DOHH2 (cell line): ENCODE results near the gene TPP1.

Source experiments
- H3F3A ChIP-seq: fragments of 200-600 bp; sonication (generic), shearing (Covaris generic); 2 replicates; pipeline ENCODE4 v1.6.0; 2016; ENCODE audit warnings: antibody characterized with exemption, mild to moderate bottlenecking; ENCODE audit not compliant: control insufficient read depth, insufficient read depth
- H3K27ac ChIP-seq: fragments of 200-600 bp; sonication (generic); 2 replicates; pipeline ENCODE4 v1.5.1; 2014; ENCODE audit warnings: low read depth, mild to moderate bottlenecking, low read length, moderate library complexity
- H3K27me3 ChIP-seq: fragments of 200-600 bp; sonication (generic); 2 replicates; pipeline ENCODE4 v1.6.1; 2014; ENCODE audit warnings: mild to moderate bottlenecking, low read length, mixed read lengths; ENCODE audit not compliant: control insufficient read depth
- H3K36me3 ChIP-seq: fragments of 200-600 bp; sonication (generic); 2 replicates; pipeline ENCODE4 v1.6.1; 2014; ENCODE audit warnings: mild to moderate bottlenecking, low read length, moderate library complexity, mixed read lengths; ENCODE audit not compliant: control insufficient read depth
- H3K4me1 ChIP-seq: fragments of 200-600 bp; sonication (generic); 2 replicates; pipeline ENCODE4 v1.6.1; 2014; ENCODE audit warnings: mild to moderate bottlenecking, low read length, mixed read lengths; ENCODE audit not compliant: control insufficient read depth
- H3K4me2 ChIP-seq: fragments of 200-600 bp; sonication (generic); 2 replicates; pipeline ENCODE4 v1.6.0; 2014; ENCODE audit warnings: mild to moderate bottlenecking, low read length, moderate library complexity
- H3K4me3 ChIP-seq: fragments of 200-600 bp; sonication (generic); 2 replicates; pipeline ENCODE4 v1.5.1; 2014; ENCODE audit warnings: mild to moderate bottlenecking, low read length, mixed read lengths
- H3K79me2 ChIP-seq: fragments of 200-600 bp; sonication (generic); 2 replicates; pipeline ENCODE4 v1.6.1; 2014; ENCODE audit warnings: mild to moderate bottlenecking, low read length, mixed read lengths; ENCODE audit not compliant: control insufficient read depth
- H3K9me2 ChIP-seq: fragments of 200-600 bp; sonication (generic); replicated peaks from 2 replicates; pipeline ENCODE4 v1.6.1; 2014; ENCODE audit warnings: mild to moderate bottlenecking, low read length, mixed read lengths; ENCODE audit not compliant: control insufficient read depth
- H3K9me3 ChIP-seq: fragments of 200-600 bp; sonication (generic); 2 replicates; pipeline ENCODE4 v1.6.1; 2014; ENCODE audit warnings: antibody characterized with exemption, low read length, mixed read lengths; ENCODE audit not compliant: control insufficient read depth, insufficient read depth
- H4K20me1 ChIP-seq: fragments of 200-600 bp; sonication (generic); 2 replicates; pipeline ENCODE4 v1.6.0; 2014; ENCODE audit warnings: low read depth, mild to moderate bottlenecking, antibody characterized with exemption, low read length, moderate library complexity; ENCODE audit not compliant: control insufficient read depth, insufficient read depth
- EZH2phosphoT487 ChIP-seq: fragments of 200-600 bp; sonication (generic); IDR thresholded peaks from 2 replicates; pipeline ENCODE4 v1.6.1; 2017; ENCODE audit warnings: borderline replicate concordance, mild to moderate bottlenecking, antibody characterized with exemption, low read length, moderate library complexity, mixed read lengths
- TF ChIP-seq, protein P1 (sequence below): fragments of 200-600 bp; sonication (generic); IDR thresholded peaks from one replicate; pipeline ENCODE4 v1.5.1; 2014; ENCODE audit warnings: antibody characterized with exemption, mild to moderate bottlenecking, low read depth, low read length; ENCODE audit not compliant: poor library complexity, severe bottlenecking

TPP1 gene

DNA sequence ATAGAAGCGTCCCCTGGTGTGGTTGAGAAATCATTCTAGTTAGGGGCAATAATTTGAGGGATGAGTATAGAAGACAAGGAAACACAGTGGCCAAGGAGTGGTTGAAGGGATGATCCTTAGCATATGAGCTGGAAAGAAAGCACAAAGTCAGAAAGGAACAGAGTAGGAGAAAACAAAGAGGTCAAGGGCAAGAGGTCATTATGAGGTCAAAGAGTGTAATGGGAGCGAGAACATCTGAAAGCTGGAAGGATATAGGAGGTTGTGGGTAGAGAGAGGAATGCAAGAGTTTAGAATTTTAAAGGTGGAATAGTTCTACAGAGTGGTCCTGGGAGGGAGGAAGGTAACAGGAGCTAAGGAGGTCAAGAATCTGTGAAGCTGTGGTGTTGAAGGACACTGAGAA, 34.4 kb upstream of the TPP1 start:
- Histone ChIP-seq H3K27me3 (peaks cover 33% of the 10 kb centered on the region), H3K9me2 (no peaks in the 10 kb centered on the region)

GRCh38 chr11:6653097-6653496, 33.9 kb upstream of the TPP1 start:
- no peaks in the 10 kb centered on the region for H3K9me2 ChIP-seq
- H4K20me1 ChIP-seq: no peaks in the 10 kb centered on the region
- H3F3A ChIP-seq: no peaks in the 10 kb centered on the region
- no peak overlapping the region for H3K4me2 ChIP-seq
- H3K4me3 ChIP-seq: no peak overlapping the region
- H3K27ac ChIP-seq: no peak overlapping the region
- H3K4me1 ChIP-seq: no peaks in the 10 kb centered on the region
- TF ChIP-seq EZH2phosphoT487: no peak
- TF ChIP-seq, protein P1, sequence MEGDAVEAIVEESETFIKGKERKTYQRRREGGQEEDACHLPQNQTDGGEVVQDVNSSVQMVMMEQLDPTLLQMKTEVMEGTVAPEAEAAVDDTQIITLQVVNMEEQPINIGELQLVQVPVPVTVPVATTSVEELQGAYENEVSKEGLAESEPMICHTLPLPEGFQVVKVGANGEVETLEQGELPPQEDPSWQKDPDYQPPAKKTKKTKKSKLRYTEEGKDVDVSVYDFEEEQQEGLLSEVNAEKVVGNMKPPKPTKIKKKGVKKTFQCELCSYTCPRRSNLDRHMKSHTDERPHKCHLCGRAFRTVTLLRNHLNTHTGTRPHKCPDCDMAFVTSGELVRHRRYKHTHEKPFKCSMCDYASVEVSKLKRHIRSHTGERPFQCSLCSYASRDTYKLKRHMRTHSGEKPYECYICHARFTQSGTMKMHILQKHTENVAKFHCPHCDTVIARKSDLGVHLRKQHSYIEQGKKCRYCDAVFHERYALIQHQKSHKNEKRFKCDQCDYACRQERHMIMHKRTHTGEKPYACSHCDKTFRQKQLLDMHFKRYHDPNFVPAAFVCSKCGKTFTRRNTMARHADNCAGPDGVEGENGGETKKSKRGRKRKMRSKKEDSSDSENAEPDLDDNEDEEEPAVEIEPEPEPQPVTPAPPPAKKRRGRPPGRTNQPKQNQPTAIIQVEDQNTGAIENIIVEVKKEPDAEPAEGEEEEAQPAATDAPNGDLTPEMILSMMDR: no peak
- no peaks in the 10 kb centered on the region for H3K79me2 ChIP-seq
- H3K36me3 ChIP-seq: no peaks in the 10 kb centered on the region
- H3K27me3 ChIP-seq: peaks cover 29% of the 10 kb centered on the region
- no peaks in the 10 kb centered on the region for H3K9me3 ChIP-seq

More for the DNA sequence above, 34.4 kb upstream of the TPP1 start:
- Histone ChIP-seq H3K9me3 (no peaks in the 10 kb centered on the region), H3F3A (no peaks in the 10 kb centered on the region), H3K4me2 (no peak overlapping the region), H3K79me2 (no peaks in the 10 kb centered on the region), H3K36me3 (no peaks in the 10 kb centered on the region), H4K20me1 (no peaks in the 10 kb centered on the region), H3K4me3 (no peak overlapping the region), H3K4me1 (no peaks in the 10 kb centered on the region), H3K27ac (no peak overlapping the region)
- no peak for TF ChIP-seq EZH2phosphoT487
- TF ChIP-seq, protein P1: no peak

DNA sequence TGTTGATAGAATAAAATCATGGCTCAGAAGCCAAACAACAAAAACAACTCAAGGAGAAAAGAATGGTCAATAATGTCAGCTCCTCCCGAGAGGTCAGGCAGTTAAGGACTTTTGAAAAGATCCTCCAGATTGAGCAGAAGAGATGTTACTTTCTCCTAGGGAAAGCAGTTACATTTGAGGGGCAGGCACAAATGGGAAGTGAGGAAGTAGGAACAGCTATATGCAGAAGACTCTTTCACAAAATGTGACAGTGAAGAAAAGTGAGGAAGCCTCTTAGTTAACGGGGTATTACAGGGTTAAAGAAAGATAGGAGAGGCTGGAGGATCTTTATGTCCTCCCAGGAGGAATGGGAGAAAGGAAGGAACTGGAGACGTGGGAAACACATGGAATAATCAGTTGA, 33.0 kb upstream of the TPP1 start:
- no peaks in the 10 kb centered on the region for H3K9me3 ChIP-seq
- H3K9me2 ChIP-seq: no peaks in the 10 kb centered on the region
- H3K27ac ChIP-seq: no peak overlapping the region
- no peak overlapping the region for H3K4me2 ChIP-seq
- H3F3A ChIP-seq: no peaks in the 10 kb centered on the region
- no peaks in the 10 kb centered on the region for H3K79me2 ChIP-seq
- TF ChIP-seq EZH2phosphoT487: no peak
- TF ChIP-seq, protein P1: no peak
- peaks cover 4% of the 10 kb centered on the region for H3K4me1 ChIP-seq
- no peak overlapping the region for H3K4me3 ChIP-seq
- H3K27me3 ChIP-seq: peaks cover 29% of the 10 kb centered on the region
- no peaks in the 10 kb centered on the region for H3K36me3 ChIP-seq
- H4K20me1 ChIP-seq: no peaks in the 10 kb centered on the region

DNA sequence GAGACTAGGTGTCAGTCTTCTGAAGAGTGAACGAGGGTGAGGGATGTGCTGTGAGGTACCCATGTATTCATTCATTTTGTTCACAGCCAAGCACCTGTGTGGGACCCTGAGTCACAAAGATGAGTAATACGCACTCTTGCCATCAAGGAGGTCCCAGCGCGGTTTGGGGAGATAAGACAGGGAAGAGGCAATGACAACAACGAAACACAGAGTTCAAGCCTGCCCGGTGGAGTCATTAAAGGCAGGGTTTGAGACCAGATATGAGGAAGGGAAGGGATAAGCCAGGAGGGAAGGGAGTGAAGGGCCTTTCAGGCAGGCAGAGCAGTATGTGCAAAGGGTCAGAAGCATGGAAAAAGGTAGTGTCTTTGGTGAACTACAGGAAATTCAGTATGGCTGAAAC, 31.8 kb upstream of the TPP1 start:
- H3K4me3 ChIP-seq: no peak overlapping the region
- H3F3A ChIP-seq: no peaks in the 10 kb centered on the region
- H3K79me2 ChIP-seq: no peaks in the 10 kb centered on the region
- peaks cover 16% of the 10 kb centered on the region for H3K4me1 ChIP-seq
- H4K20me1 ChIP-seq: no peaks in the 10 kb centered on the region
- no peak overlapping the region for H3K4me2 ChIP-seq
- H3K27ac ChIP-seq: no peak overlapping the region
- H3K36me3 ChIP-seq: no peaks in the 10 kb centered on the region
- H3K9me3 ChIP-seq: no peaks in the 10 kb centered on the region
- no peaks in the 10 kb centered on the region for H3K9me2 ChIP-seq
- TF ChIP-seq EZH2phosphoT487: no peak
- TF ChIP-seq, protein P1: no peak
- peaks cover 19% of the 10 kb centered on the region for H3K27me3 ChIP-seq
